Measurements from ENCODE around the gene TSSC4. TPM values are rescaled to one million over a fixed set of nuclear protein-coding genes. Genes with fewer than 3 reads are reported as not detected.

The TSSC4 gene
- total and polyA plus RNA-seq, 9 of the 15 experiments (the other 6 are each of a cell fraction or from before 2014, with no cell fraction given), result 0.41 to 54.2 (median 11.0) TPM

- no peak for TF ChIP-seq MBD1 (CRISPR knock-in tag; IDR thresholded peaks at IDR 0.05)
- TF ChIP-seq TEAD4 (IDR thresholded peaks at IDR 0.05; ENCODE audit: low read length), result no peak
- TF ChIP-seq TEAD4 (CRISPR knock-in tag; IDR thresholded peaks at IDR 0.05; ENCODE audit: borderline replicate concordance), result 0 out of 2 replicates have a peak, but pooled peaks have one; percentile 44
- TF ChIP-seq NEUROD1 (IDR thresholded peaks at IDR 0.05; ENCODE audit: borderline replicate concordance, low read depth, low read length, partially characterized antibody), result peak; percentile 14
- TF ChIP-seq RERE (CRISPR knock-in tag; IDR thresholded peaks at IDR 0.05; ENCODE audit: borderline replicate concordance), result no peak
- peak; percentile 79 for TF ChIP-seq REST (IDR thresholded peaks at IDR 0.05; ENCODE audit: borderline replicate concordance)
- no peak for TF ChIP-seq REST (CRISPR knock-in tag; IDR thresholded peaks at IDR 0.05; ENCODE audit: low read depth)
- no peak for TF ChIP-seq ATF6 (CRISPR knock-in tag; IDR thresholded peaks at IDR 0.05)
Measured at GRCh38 chr11:2420502-2421225, 20.1 kb downstream of the TSSC4 start (continued).

All from K562 (cell line).